ENCODE measurements around the gene ABCA2.

ABCA2 gene

GRCh38 chr9:136996361-136997292 lies 31.4 kb downstream of the ABCA2 start, which contains the start of gene CLIC3:
Gene CLIC3 (minus strand): TSS chr9:136996568. CDS start chr9:136996543, 25 bp downstream.
- no peak for DNase-seq

- DNase-seq: no peak
Observed at GRCh38 chr9:136995772-136996311, 32.2 kb downstream of the ABCA2 start.

- no peak for DNase-seq
Observed at GRCh38 chr9:136995362-136995761, 32.7 kb downstream of the ABCA2 start.

GRCh38 chr9:136994888-136995230 lies 33.2 kb downstream of the ABCA2 start:
- no peak for DNase-seq

- DNase-seq: no peak
Observed at GRCh38 chr9:136994180-136994887, 33.7 kb downstream of the ABCA2 start.

GRCh38 chr9:136992819-136993369 lies 35.1 kb downstream of the ABCA2 start:
- DNase-seq: no peak

GRCh38 chr9:136991993-136992818 lies 35.8 kb downstream of the ABCA2 start, which contains the start of gene PAXX:
Gene PAXX (plus strand): TSS chr9:136992422. CDS start chr9:136992444, 22 bp downstream.
- peak; percentile 67 for DNase-seq

- DNase-seq: no peak
Observed at GRCh38 chr9:136990242-136990911, 37.7 kb downstream of the ABCA2 start.

GRCh38 chr9:136988872-136989271 lies 39.2 kb downstream of the ABCA2 start:
- DNase-seq: no peak

GRCh38 chr9:136985853-136986252 lies 42.2 kb downstream of the ABCA2 start:
- DNase-seq: no peak

- no peak for DNase-seq
Observed at GRCh38 chr9:136985027-136985602, 42.9 kb downstream of the ABCA2 start.

- DNase-seq: no peak
Observed at GRCh38 chr9:136984464-136985026, 43.5 kb downstream of the ABCA2 start.

GRCh38 chr9:136983656-136984314 lies 44.3 kb downstream of the ABCA2 start:
- no peak for DNase-seq

GRCh38 chr9:136983167-136983566 lies 44.9 kb downstream of the ABCA2 start:
- no peak for DNase-seq

- DNase-seq: no peak
Observed at GRCh38 chr9:136982232-136983051, 45.6 kb downstream of the ABCA2 start, which contains the start of gene LCNL1. Gene LCNL1 (plus strand): TSS chr9:136982993. CDS start chr9:136983587, 594 bp downstream.

GRCh38 chr9:136981588-136982231 lies 46.3 kb downstream of the ABCA2 start:
- DNase-seq: no peak

- no peak for DNase-seq
Observed at GRCh38 chr9:136980669-136981478, 47.2 kb downstream of the ABCA2 start.

Measured in kidney glomerular epithelial cell (primary cell).